Smooth muscle cell (in vitro differentiated cells): ENCODE measurements around the gene ENPP6. TPM values are rescaled to one million over a fixed set of nuclear protein-coding genes. Genes with fewer than 3 reads are reported as not detected.

Source experiments
- DNase-seq: peaks from one replicate; lab custom pipeline; 2025; ENCODE audit not compliant: unreplicated experiment; lab: John Stamatoyannopoulos, UW
- H2AFZ ChIP-seq: fragments of 200-600 bp; sonication (generic); 2 replicates; pipeline ENCODE4 v1.6.0; 2016; ENCODE audit warnings: antibody characterized with exemption, low read depth, mild to moderate bottlenecking
- H3F3A ChIP-seq: fragments of 200-600 bp; sonication (generic); 2 replicates; pipeline ENCODE4 v1.6.0; 2017; ENCODE audit warnings: antibody characterized with exemption, low read depth
- H3K27ac ChIP-seq: fragments of 200-600 bp; sonication (generic); 2 replicates; pipeline ENCODE4 v1.5.1; 2016; ENCODE audit warnings: low read depth, mild to moderate bottlenecking
- H3K27me3 ChIP-seq: fragments of 200-600 bp; sonication (generic); 2 replicates; pipeline ENCODE4 v1.6.1; 2016; ENCODE audit warnings: low read depth, mild to moderate bottlenecking
- H3K36me3 ChIP-seq: fragments of 200-600 bp; sonication (generic); 2 replicates; pipeline ENCODE4 v1.5.1; 2016; ENCODE audit warnings: low read depth
- H3K4me1 ChIP-seq: fragments of 200-600 bp; sonication (generic); 2 replicates; pipeline ENCODE4 v1.5.1; 2016; ENCODE audit warnings: low read depth
- H3K4me2 ChIP-seq: fragments of 200-600 bp; sonication (generic); 2 replicates; pipeline ENCODE4 v1.6.0; 2016; ENCODE audit warnings: mild to moderate bottlenecking
- H3K4me3 ChIP-seq: fragments of 200-600 bp; sonication (generic); 2 replicates; pipeline ENCODE4 v1.5.1; 2016; ENCODE audit warnings: mild to moderate bottlenecking
- H3K79me2 ChIP-seq: fragments of 200-600 bp; sonication (generic); 2 replicates; pipeline ENCODE4 v1.6.0; 2016; ENCODE audit warnings: low read depth, mild to moderate bottlenecking
- H3K9ac ChIP-seq: fragments of 200-600 bp; sonication (generic); 2 replicates; pipeline ENCODE4 v1.6.0; 2016; ENCODE audit warnings: low read depth
- H3K9me3 ChIP-seq: fragments of 200-600 bp; sonication (generic); replicated peaks from 2 replicates; pipeline ENCODE4 v1.5.1; 2016; ENCODE audit warnings: low read depth
- H4K20me1 ChIP-seq: fragments of 200-600 bp; sonication (generic); 2 replicates; pipeline ENCODE4 v1.6.0; 2016; ENCODE audit warnings: low read depth
- WGBS: methylation state at CpG from one replicate; pipeline ENCODE4 v1.1.7; 2016; ENCODE audit warnings: low lambda C conversion rate; 5-methylcytosine and 5-hydroxymethylcytosine counted together
- polyA plus RNA-seq: library from polyadenylated mRNA; unstranded; fragments of >200 nt; fragmentation: Nextera tagmentation; extraction: Ambion mirVana; gene quantifications from 2 replicates; pipeline ENCODE4 v1.2.1, GENCODE V29; 2016
- total RNA-seq: library from RNA; depleted of rRNA; stranded (reverse); fragments of >200 nt; gene quantifications from 2 replicates; pipeline ENCODE4 v1.2.3, GENCODE V29; 2014
- TF ChIP-seq, protein P1 (sequence below): fragments of 200-600 bp; sonication (generic); IDR thresholded peaks from 2 replicates; pipeline ENCODE4 v1.5.1; 2017; ENCODE audit warnings: borderline replicate concordance, mild to moderate bottlenecking, antibody characterized with exemption; ENCODE audit not compliant: insufficient read depth, poor library complexity, severe bottlenecking

The ENPP6 gene
- total and polyA plus RNA-seq, 2 experiments from 2014 or later: not detected

GRCh38 chr4:184080674-184081073, 137.0 kb downstream of the ENPP6 start:
- Histone ChIP-seq H3K9me3 (no peaks in the 10 kb centered on the region), H3K79me2 (no peaks in the 10 kb centered on the region), H3F3A (no peaks in the 10 kb centered on the region), H3K36me3 (no peaks in the 10 kb centered on the region), H3K9ac (no peak overlapping the region), H4K20me1 (no peaks in the 10 kb centered on the region), H3K4me2 (no peak overlapping the region), H2AFZ (no peak overlapping the region), H3K27ac (no peak overlapping the region), H3K4me1 (no peaks in the 10 kb centered on the region), H3K4me3 (no peak overlapping the region), H3K27me3 (no peaks in the 10 kb centered on the region)
- no peak for DNase-seq
- WGBS: 67% methylated on average over 8 of the region's 8 CpGs
- TF ChIP-seq, protein P1, sequence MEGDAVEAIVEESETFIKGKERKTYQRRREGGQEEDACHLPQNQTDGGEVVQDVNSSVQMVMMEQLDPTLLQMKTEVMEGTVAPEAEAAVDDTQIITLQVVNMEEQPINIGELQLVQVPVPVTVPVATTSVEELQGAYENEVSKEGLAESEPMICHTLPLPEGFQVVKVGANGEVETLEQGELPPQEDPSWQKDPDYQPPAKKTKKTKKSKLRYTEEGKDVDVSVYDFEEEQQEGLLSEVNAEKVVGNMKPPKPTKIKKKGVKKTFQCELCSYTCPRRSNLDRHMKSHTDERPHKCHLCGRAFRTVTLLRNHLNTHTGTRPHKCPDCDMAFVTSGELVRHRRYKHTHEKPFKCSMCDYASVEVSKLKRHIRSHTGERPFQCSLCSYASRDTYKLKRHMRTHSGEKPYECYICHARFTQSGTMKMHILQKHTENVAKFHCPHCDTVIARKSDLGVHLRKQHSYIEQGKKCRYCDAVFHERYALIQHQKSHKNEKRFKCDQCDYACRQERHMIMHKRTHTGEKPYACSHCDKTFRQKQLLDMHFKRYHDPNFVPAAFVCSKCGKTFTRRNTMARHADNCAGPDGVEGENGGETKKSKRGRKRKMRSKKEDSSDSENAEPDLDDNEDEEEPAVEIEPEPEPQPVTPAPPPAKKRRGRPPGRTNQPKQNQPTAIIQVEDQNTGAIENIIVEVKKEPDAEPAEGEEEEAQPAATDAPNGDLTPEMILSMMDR: no peak

- Histone ChIP-seq H3K27ac (no peak overlapping the region), H3K27me3 (no peaks in the 10 kb centered on the region), H3F3A (no peaks in the 10 kb centered on the region), H4K20me1 (no peaks in the 10 kb centered on the region), H3K9me3 (peaks cover 4% of the 10 kb centered on the region), H2AFZ (no peak overlapping the region), H3K9ac (no peak overlapping the region), H3K36me3 (no peaks in the 10 kb centered on the region), H3K79me2 (no peaks in the 10 kb centered on the region), H3K4me1 (no peaks in the 10 kb centered on the region), H3K4me3 (no peak overlapping the region), H3K4me2 (no peak overlapping the region)
- DNase-seq: no peak
- 88% methylated on average over 5 of the region's 5 CpGs for WGBS
- TF ChIP-seq, protein P1: no peak
These were observed 142.8 kb downstream of the ENPP6 start for GRCh38 chr4:184074677-184075388.

- no peak for DNase-seq
- Histone ChIP-seq H3K36me3 (no peaks in the 10 kb centered on the region), H3K79me2 (no peaks in the 10 kb centered on the region), H3F3A (no peaks in the 10 kb centered on the region), H3K9me3 (peaks cover 4% of the 10 kb centered on the region), H4K20me1 (no peaks in the 10 kb centered on the region), H3K4me3 (no peak overlapping the region), H3K27me3 (no peaks in the 10 kb centered on the region), H3K4me2 (no peak overlapping the region), H3K9ac (no peak overlapping the region), H3K4me1 (no peaks in the 10 kb centered on the region), H2AFZ (no peak overlapping the region), H3K27ac (no peak overlapping the region)
- TF ChIP-seq, protein P1: no peak
- 81% methylated on average over 9 of the region's 9 CpGs for WGBS
These were observed 149.6 kb downstream of the ENPP6 start for GRCh38 chr4:184067931-184068554.
